SIG-M5 treated with dmso at 0.1 percent for 504 hours (cell line): ENCODE results near the gene TSSK2.
A peak's percentile ranks its signal among the peaks of the same experiment; 100 is the strongest.
"Not testable (repeated sequence)": the region's sequence is repeated elsewhere in the genome, so short reads cannot be mapped to it uniquely, and the experiment has no call there.

Source experiments
- DNase-seq: peaks from one replicate; lab custom pipeline; 2025; ENCODE audit not compliant: unreplicated experiment; lab: John Stamatoyannopoulos, UW

Gene TSSK2

DNA sequence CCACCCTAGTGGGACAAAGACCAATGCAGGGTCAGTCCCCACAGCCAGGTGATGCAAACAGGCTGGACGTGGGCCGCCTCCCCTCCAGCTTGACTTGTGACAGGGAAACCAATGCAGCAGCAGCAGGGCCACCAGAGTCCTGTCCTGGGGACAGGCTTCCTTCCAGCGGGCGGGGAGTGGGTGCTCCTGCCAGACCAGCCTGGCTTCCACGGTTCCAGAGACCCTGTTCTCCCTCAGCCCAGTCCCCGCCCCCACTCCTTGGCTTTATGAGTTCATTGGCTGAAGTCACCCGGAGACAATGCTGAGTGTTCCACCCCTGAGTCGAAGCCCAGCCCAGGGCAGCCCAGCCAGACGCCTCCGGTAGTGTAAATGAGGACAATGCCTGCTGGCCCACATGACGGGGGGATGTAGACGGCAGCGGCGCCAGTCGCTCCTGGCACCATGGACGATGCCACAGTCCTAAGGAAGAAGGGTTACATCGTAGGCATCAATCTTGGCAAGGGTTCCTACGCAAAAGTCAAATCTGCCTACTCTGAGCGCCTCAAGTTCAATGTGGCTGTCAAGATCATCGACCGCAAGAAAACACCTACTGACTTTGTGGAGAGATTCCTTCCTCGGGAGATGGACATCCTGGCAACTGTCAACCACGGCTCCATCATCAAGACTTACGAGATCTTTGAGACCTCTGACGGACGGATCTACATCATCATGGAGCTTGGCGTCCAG is at the start of gene TSSK2:
Gene TSSK2 (plus strand): TSS at position 350 of the 726 bp plus-strand sequence. CDS start 92 bp downstream, at position 442.
- no peak for DNase-seq

- DNase-seq: no peak
Measured at GRCh38 chr22:19081351-19081750, 49.8 kb upstream of the TSSK2 start.

DNA sequence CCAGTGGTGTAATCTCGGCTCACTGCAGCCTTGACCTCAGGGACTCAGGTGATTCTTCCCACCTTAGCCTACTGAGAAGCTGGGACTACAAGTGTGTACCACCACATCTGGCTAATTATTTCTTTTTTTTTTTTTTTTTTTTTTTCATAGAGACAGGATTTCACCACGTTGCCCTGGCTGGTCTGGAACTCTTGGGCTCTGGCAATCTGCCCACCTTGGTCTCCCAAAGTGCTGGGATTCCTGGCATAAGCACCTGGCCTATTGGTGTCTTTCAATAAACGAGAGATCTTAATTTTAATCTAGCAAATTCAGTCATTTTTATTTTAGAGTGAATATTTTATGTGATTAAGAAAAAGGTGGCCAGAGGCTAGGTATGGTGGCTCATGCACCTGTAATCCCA is 49.0 kb upstream of the TSSK2 start:
- DNase-seq: no peak

DNA sequence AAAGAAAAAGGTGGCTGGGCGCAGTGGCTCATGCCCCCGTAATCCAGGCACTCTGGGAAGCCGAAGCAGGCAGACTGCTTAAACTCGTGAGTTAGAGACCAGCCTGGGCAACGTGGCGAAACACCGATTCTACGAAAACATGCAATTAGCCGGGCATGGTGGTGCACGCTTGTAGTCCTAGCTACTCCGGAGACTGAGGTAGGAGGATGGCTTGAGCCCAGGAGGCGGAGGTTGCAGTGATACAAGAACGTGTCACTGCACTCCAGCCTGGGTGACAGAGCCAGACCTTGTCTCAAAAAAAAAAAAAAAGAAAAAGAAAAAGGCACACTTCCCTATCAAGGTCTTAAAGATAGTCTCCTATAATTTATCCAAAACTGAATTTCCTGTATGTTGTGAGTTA is 48.3 kb upstream of the TSSK2 start:
- DNase-seq: no peak

- DNase-seq: not testable (repeated sequence)
Measured at GRCh38 chr22:19084126-19084525, 47.0 kb upstream of the TSSK2 start.

GRCh38 chr22:19084586-19084985 is 46.5 kb upstream of the TSSK2 start:
- not testable (repeated sequence) for DNase-seq

DNA sequence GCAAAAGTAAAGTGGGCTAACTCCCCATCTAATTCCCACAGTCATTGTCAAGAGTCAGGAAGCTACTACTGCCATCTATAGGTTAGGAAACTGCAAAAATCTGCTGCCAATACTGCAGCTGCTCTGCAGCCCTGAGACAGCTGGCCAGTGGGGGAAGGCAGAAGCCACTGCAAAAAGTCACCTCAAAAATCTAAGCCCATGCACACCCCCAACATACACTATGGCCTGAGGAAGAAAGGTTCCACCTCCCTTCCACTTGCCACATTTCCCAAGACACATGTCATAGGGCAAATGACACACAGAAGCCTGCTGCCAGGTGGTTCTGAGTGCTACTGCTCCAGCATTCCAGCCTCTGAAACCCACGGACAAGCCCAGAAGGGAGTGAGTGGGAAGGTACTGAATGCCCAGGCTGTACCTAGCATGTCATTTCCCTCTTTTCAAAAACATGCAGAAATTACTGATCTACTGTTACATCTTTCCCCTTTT is 45.8 kb upstream of the TSSK2 start:
- DNase-seq: peak; percentile 49

DNA sequence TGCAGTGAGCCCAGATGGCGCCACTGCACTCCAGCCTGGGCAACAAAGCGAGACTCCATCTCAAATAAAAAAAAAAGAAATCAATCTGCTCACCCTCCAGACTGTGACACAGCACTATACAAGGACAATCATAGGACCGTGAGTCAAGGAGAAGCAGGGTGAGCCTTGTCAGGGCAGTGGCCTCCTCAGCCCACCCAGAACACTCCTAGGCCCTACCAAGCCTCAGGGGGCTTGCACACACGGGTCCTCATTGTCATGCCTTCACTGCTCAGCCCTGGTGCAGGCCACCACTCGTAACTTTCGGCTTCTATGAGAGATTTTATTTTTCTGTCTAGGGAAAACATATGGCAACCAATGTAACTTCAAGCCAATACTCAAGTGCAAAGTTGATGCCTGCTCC is 44.7 kb upstream of the TSSK2 start:
- DNase-seq: no peak

GRCh38 chr22:19086896-19087295 is 44.2 kb upstream of the TSSK2 start:
- DNase-seq: no peak

- DNase-seq: no peak
Measured at GRCh38 chr22:19088866-19089595, 42.1 kb upstream of the TSSK2 start.

DNA sequence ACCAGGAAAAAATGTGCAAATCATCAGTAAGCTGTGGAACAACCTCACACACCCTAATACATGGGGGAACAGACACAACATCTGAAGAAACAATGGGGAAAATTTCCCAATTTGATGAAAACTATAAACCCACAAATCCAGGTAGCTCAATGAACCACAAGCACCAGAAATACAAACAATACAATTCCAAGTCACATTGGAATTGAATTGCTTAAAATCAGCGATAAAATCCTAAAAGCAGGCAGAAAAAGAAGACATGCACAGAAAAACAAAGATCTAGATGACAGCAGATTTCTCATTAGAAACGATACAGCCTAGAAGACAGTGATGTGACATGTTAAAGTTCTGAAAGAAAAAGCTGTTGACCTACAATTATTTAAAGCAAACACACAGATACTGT is 40.9 kb upstream of the TSSK2 start:
- DNase-seq: no peak

GRCh38 chr22:19090586-19091127 is 40.5 kb upstream of the TSSK2 start:
- no peak for DNase-seq

GRCh38 chr22:19092725-19093124 is 38.4 kb upstream of the TSSK2 start:
- DNase-seq: no peak

GRCh38 chr22:19094393-19094997 is 36.6 kb upstream of the TSSK2 start:
- DNase-seq: no peak

DNA sequence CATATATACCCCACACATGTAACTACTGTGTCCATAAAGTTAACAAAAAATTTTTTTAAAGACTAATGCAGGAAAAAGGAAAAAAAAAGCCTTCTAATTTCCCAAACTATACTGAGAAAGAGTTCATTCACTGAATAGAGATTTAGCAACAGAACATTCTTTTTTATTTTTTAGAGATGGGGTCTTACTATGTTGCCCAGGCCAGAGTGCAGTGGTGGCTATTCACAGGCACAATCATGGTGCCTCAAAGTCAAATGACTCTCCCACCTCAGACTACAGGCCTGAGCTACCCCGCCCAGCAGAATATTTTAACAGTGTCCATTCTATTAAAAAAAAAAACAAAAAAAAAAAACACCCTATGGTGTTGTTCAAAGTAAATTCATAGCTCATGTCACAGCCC is 34.6 kb upstream of the TSSK2 start:
- no peak for DNase-seq

- DNase-seq: no peak
Measured at GRCh38 chr22:19097518-19097917, 33.6 kb upstream of the TSSK2 start.

DNA sequence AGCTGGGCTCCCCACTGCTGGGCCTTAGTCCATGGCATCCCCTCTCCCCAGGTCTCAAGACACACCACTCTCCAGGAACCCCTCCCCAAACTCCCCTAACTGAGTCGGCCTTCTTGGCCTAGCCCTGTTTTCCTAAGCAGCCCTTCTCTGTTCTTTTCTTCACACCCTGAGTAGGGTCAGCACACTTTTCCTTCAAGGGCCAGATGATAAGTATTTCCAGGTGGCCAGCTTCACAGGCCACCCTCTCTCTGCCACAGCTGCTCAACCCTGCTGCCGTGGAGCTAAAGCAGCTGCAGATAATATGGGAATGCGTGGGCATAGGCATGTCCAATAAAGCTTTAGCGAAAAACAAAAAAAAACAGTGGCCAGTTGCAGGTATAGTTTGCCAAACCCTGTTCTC is 33.0 kb upstream of the TSSK2 start:
- no peak for DNase-seq

GRCh38 chr22:19103880-19104821 is 27.0 kb upstream of the TSSK2 start:
- DNase-seq: no peak

DNA sequence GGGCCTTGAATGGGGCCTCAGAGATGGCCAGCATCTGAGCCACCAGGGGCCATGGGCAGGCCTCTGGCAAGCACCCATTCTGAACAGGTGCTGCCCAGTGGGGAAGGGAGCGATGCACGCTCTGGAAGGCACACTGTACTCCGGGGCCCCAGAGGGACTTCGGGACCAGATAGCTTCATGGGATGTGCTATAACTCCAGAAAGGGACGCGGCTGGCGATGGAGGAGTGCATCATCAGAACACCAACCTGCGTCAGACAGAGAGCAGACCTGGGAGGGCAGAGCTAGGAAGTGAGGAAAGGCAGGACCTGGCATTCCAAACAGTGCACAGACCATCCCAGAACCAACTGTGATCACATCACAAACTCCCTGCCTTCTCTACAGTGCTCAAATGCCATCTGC is 25.7 kb upstream of the TSSK2 start:
- DNase-seq: no peak
